ENCODE data around the gene SBSN. TPM values are rescaled to one million over a fixed set of nuclear protein-coding genes. Genes with fewer than 3 reads are reported as not detected.

SBSN gene
- polyA plus RNA-seq, 2 of the 4 experiments (the other 2 are of a cell fraction), result 0.28 to 1.1 TPM

DNA sequence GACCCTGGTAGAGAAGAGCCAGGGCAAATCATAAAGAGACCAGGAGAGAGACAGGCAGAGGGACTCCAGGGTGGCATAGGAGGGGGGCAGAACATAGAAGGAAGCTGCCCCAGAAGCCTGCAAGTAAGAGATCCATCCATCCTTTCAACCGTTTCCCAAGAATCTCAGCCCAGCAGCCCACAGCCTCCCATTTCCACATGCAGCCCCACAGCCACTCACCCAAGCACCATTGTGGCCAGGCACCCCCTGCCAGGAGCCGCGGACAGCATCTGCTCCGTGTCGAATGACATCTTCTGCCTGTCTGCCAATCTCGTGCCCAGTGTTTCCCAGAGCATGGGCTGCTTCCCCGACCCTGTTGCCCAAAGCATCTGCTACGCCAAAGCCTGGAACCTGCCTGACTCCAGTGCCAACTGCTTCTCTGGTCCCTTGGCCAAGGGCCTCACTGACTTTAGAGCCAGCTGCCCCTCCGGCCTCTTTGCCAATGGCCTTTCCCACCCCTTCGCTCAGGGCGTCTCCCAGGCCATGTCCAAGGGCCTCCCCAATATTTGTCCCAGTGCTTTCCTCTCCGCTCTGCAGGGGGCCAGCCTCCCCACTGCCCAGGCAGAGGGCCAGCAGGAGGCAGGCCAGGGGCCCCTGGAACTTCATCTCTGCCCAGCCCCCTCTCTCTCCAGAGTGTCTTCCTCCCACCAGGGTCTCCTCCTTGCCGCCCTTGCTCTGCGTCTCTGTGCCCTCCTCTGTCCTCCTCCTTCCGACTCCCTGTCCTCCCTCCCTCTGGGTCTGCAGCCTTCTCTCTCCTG lies 15.1 kb downstream of the SBSN start:
- Histone ChIP-seq H3K4me3 (no peak overlapping the region), H3K4me1 (peaks cover 18% of the 10 kb centered on the region), H3K9me3 (no peaks in the 10 kb centered on the region), H3K4me2 (no peak overlapping the region; the same call in 2 of the 3 replicates), H3K27ac (no peak overlapping the region)
- TF ChIP-seq FOSB (CRISPR knock-in tag; IDR thresholded peaks at IDR 0.05), result no peak
- no peak for TF ChIP-seq FOXS1 (CRISPR knock-in tag; IDR thresholded peaks at IDR 0.05)
- TF ChIP-seq TFCP2L1 (CRISPR knock-in tag; IDR thresholded peaks at IDR 0.05), result no peak
- TF ChIP-seq, protein P1, sequence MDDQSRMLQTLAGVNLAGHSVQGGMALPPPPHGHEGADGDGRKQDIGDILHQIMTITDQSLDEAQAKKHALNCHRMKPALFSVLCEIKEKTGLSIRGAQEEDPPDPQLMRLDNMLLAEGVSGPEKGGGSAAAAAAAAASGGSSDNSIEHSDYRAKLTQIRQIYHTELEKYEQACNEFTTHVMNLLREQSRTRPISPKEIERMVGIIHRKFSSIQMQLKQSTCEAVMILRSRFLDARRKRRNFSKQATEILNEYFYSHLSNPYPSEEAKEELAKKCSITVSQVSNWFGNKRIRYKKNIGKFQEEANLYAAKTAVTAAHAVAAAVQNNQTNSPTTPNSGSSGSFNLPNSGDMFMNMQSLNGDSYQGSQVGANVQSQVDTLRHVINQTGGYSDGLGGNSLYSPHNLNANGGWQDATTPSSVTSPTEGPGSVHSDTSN (IDR thresholded peaks at IDR 0.05), result no peak
- TF ChIP-seq POLR2A (IDR thresholded peaks at IDR 0.05; ENCODE audit: low read length), result no peak
- no peak for TF ChIP-seq ATOH8 (CRISPR knock-in tag; IDR thresholded peaks at IDR 0.05; ENCODE audit: low read depth)
- TF ChIP-seq HDAC2 (IDR thresholded peaks at IDR 0.05), result no peak
- ChIA-PET CTCF (interaction anchor here (0.9 to 6.2 kb wide), 7 partner anchors 17 to 105 kb away, joined by 3 to 50 read pairs (median 5); no protein-coding TSS in a partner anchor), POLR2A (interaction anchor here (0.6 kb wide), 1 partner anchor 27 kb away, joined by 4 read pairs; no protein-coding TSS in a partner anchor)
- no peak for FAIRE-seq
- DNase-seq (ENCODE audit: low read depth in 1 of 2, low spot score in 1 of 2), result no peak
- WGBS (ENCODE audit: missing lambda C conversion rate), result 76% methylated on average over 15 of the region's 15 CpGs
- no peak for ATAC-seq

- Histone ChIP-seq H3K4me1 (peaks cover 16% of the 10 kb centered on the region), H3K9me3 (no peaks in the 10 kb centered on the region), H3K4me2 (no peak overlapping the region), H3K4me3 (no peak overlapping the region), H3K27ac (no peak overlapping the region)
- ATAC-seq (no peak), FAIRE-seq (no peak), DNase-seq (ENCODE audit: low read depth in 1 of 2, low spot score in 1 of 2) (no peak)
- ChIA-PET POLR2A (interaction anchor here (1.6 kb wide), 1 partner anchor 24 kb away, joined by 9 read pairs; no protein-coding TSS in a partner anchor), CTCF (interaction anchor here (0.7 to 10.2 kb wide), 40 partner anchors 11 to 467 kb away, joined by 3 to 207 read pairs (median 8); partner anchors contain the start of genes ATP4A, FFAR1, HAUS5 and KRTDAP)
- TF ChIP-seq CHD4 (IDR thresholded peaks at IDR 0.05; ENCODE audit: borderline replicate concordance) (no peak), POLR2AphosphoS2 (conservative IDR thresholded peaks at IDR 0.05; ENCODE audit: low read length) (no peak), FOSB (CRISPR knock-in tag; IDR thresholded peaks at IDR 0.05) (no peak), ATOH8 (CRISPR knock-in tag; IDR thresholded peaks at IDR 0.05; ENCODE audit: low read depth) (no peak), RCOR1 (IDR thresholded peaks at IDR 0.05; ENCODE audit: low read depth, low read length) (no peak), SREBF2 (IDR thresholded peaks at IDR 0.05) (no peak), TFCP2L1 (CRISPR knock-in tag; IDR thresholded peaks at IDR 0.05) (no peak), CEBPB (IDR thresholded peaks at IDR 0.05) (no peak), ZFP36 (IDR thresholded peaks at IDR 0.05; ENCODE audit: borderline replicate concordance, partially characterized antibody) (no peak), ZC3H11A (IDR thresholded peaks at IDR 0.05) (no peak), SMC3 (IDR thresholded peaks at IDR 0.05) (no peak), ZSCAN20 (CRISPR knock-in tag; IDR thresholded peaks at IDR 0.05) (no peak), ESRRA (IDR thresholded peaks at IDR 0.05; ENCODE audit: borderline replicate concordance, low read length) (no peak), ELK1 (IDR thresholded peaks at IDR 0.05; ENCODE audit: low read depth, low read length) (no peak)
- TF ChIP-seq, protein P2, sequence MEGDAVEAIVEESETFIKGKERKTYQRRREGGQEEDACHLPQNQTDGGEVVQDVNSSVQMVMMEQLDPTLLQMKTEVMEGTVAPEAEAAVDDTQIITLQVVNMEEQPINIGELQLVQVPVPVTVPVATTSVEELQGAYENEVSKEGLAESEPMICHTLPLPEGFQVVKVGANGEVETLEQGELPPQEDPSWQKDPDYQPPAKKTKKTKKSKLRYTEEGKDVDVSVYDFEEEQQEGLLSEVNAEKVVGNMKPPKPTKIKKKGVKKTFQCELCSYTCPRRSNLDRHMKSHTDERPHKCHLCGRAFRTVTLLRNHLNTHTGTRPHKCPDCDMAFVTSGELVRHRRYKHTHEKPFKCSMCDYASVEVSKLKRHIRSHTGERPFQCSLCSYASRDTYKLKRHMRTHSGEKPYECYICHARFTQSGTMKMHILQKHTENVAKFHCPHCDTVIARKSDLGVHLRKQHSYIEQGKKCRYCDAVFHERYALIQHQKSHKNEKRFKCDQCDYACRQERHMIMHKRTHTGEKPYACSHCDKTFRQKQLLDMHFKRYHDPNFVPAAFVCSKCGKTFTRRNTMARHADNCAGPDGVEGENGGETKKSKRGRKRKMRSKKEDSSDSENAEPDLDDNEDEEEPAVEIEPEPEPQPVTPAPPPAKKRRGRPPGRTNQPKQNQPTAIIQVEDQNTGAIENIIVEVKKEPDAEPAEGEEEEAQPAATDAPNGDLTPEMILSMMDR (IDR thresholded peaks at IDR 0.05), result no peak
- 62% methylated on average over 7 of the region's 7 CpGs for WGBS (ENCODE audit: missing lambda C conversion rate)
These were observed 16.8 kb downstream of the SBSN start for GRCh38 chr19:35511337-35511736.

Data from A549 (cell line).